CD4-positive, alpha-beta memory T cell (primary cell): ENCODE measurements around the gene EOGT. TPM values are rescaled to one million over a fixed set of nuclear protein-coding genes. Genes with fewer than 3 reads are reported as not detected.

Experiments
- CTCF ChIA-PET: fragments of 350-600 bp; sonication (Branson Sonifier 250); formaldehyde crosslinking; loops from one replicate; lab custom pipeline; 2021; ENCODE audit warnings: inconsistent platforms; ENCODE audit not compliant: partially characterized antibody; lab: Charles Lee
- POLR2A ChIA-PET: fragments of 350-600 bp; sonication (Branson Sonifier 250); formaldehyde crosslinking; loops from one replicate; lab custom pipeline; 2021; ENCODE audit not compliant: partially characterized antibody; lab: Charles Lee
- DNase-seq, 5 donors: peaks; one replicate each; pipeline versions ENCODE4 v3.0.0 to v3.0.0-alpha.2; 2020 to 2022; ENCODE audit warnings: mixed read lengths in 1 of 5
- H3K27ac ChIP-seq: one replicate; pipeline ENCODE4 v1.7.0; 2013; ENCODE audit warnings: low read depth, low read length
- H3K27me3 ChIP-seq: 2 replicates; pipeline ENCODE4 v1.7.0; 2013; ENCODE audit warnings: mild to moderate bottlenecking, low read length, moderate library complexity; ENCODE audit not compliant: insufficient read depth
- H3K36me3 ChIP-seq: 2 replicates; pipeline ENCODE4 v1.7.0; 2013; ENCODE audit warnings: mild to moderate bottlenecking, low read length, moderate library complexity; ENCODE audit not compliant: insufficient read depth
- H3K4me1 ChIP-seq: 2 replicates; pipeline ENCODE4 v1.7.0; 2013; ENCODE audit warnings: mild to moderate bottlenecking, low read length, moderate library complexity; ENCODE audit not compliant: insufficient read depth
- H3K4me3 ChIP-seq, 2 donors: one replicate each; pipeline ENCODE4 v1.7.0; 2013; ENCODE audit warnings: low read length in 2 of 2, mild to moderate bottlenecking in 1 of 2
- H3K9me3 ChIP-seq, 2 donors: one replicate each; pipeline ENCODE4 v1.7.0; 2013; ENCODE audit warnings: low read length in 2 of 2, control low read depth in 1 of 2; ENCODE audit not compliant: control insufficient read depth in 1 of 2
- H3K27ac Mint-ChIP-seq, 7 donors: one replicate each; pipeline ENCODE4 v1.8.0; 2020 to 2021; ENCODE audit warnings: mixed read lengths in 7 of 7, mild to moderate bottlenecking in 6 of 7, inconsistent platforms in 3 of 7, moderate library complexity in 3 of 7
- H3K27me3 Mint-ChIP-seq, 2 donors: one replicate each; pipeline ENCODE4 v1.8.0; 2020 to 2021; ENCODE audit warnings: mixed read lengths in 2 of 2
- H3K36me3 Mint-ChIP-seq, 2 donors: one replicate each; pipeline ENCODE4 v1.8.0; 2020 to 2021; ENCODE audit warnings: mixed read lengths in 2 of 2, inconsistent platforms in 1 of 2, mild to moderate bottlenecking in 1 of 2
- H3K4me1 Mint-ChIP-seq, 4 donors: one replicate each; pipeline ENCODE4 v1.8.0; 2020 to 2021; ENCODE audit warnings: mixed read lengths in 4 of 4, mild to moderate bottlenecking in 1 of 4
- H3K4me3 Mint-ChIP-seq, 8 donors: one replicate each; pipeline ENCODE4 v1.8.0; 2020 to 2021; ENCODE audit warnings: mixed read lengths in 8 of 8, mild to moderate bottlenecking in 7 of 8, moderate library complexity in 6 of 8, inconsistent platforms in 3 of 8
- H3K9me3 Mint-ChIP-seq, 8 donors: one replicate each; pipeline ENCODE4 v1.8.0; 2020 to 2021; ENCODE audit warnings: mixed read lengths in 8 of 8, mild to moderate bottlenecking in 5 of 8, inconsistent platforms in 3 of 8, moderate library complexity in 1 of 8
- intact Hi-C: fragments of 100-400 bp; cut with micrococcal nuclease; formaldehyde crosslinking; loops from one replicate; pipeline ENCODE4 v1.15.1; 2023
- polyA plus RNA-seq, 2 donors: library from polyadenylated mRNA; unstranded; fragments of 300-500 nt; fragmentation: Illumina TruSeq; gene quantifications; one replicate each; pipeline ENCODE4 v1.2.3, GENCODE V29; 2021
- total RNA-seq, 2 experiments: library from RNA; stranded (reverse); gene quantifications; one replicate each; pipeline ENCODE4 v1.2.3, GENCODE V29; 2021

EOGT gene
- total and polyA plus RNA-seq, 4 experiments from 2014 or later: 8.2 to 28.6 (median 18.0) TPM

DNA sequence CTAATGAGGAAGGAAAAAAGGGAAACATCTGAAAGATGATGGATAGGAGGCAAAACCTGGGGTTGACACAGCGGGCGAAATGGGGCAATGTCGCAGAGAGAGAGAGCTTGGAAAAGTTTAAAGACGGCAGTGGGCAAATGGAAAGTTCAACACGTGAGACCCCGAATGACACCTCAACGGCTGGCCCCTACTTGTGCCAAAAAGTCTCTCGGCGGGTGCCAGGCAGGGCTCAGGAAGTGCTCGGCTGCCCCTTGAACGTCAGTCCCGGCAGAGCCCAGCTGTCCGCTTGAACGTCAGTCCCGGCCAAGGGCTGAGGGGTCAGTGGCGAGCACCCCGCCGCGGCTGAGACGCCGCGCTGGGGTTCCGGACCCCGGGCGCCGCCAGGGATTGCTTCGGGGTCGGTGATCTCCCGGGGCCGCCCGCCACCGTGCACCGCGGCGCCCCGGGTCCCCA, 658 bp downstream of the EOGT start:
- H3K9me3 ChIP-seq: no peaks in the 10 kb centered on the region
- peak overlapping the region in 1 of 2 donors; percentile 64 for H3K4me3 ChIP-seq
- CTCF ChIA-PET: interaction anchor here (1.4 to 2.0 kb wide), 3 partner anchors 12 to 109 kb away, joined by 3 to 10 read pairs (median 4); partner anchors contain the start of genes LMOD3 and TMF1
- H3K36me3 Mint-ChIP-seq: peaks cover 6 to 17% of the 10 kb centered on the region in 2 donors
- H3K36me3 ChIP-seq: peaks cover 5% of the 10 kb centered on the region
- no peaks in the 10 kb centered on the region for H3K27me3 Mint-ChIP-seq
- peaks cover 0 to 2% (median 0%) of the 10 kb centered on the region in 8 donors for H3K9me3 Mint-ChIP-seq
- intact Hi-C loops: loop anchor here (1.0 to 2.0 kb wide), 2 partner anchors 39 to 72 kb away; partner anchors contain the start of genes ARL6IP5 and TMF1
- peak in 1 of 5 donors; percentile 36 for DNase-seq
- H3K4me1 Mint-ChIP-seq: peaks cover 16 to 43% (median 29%) of the 10 kb centered on the region in 4 donors
- H3K4me3 Mint-ChIP-seq: peak overlapping the region; percentile 82 to 98 (median 92)
- H3K4me1 ChIP-seq: peaks cover 26% of the 10 kb centered on the region
- peak overlapping the region; percentile 73 to 97 (median 90) for H3K27ac Mint-ChIP-seq
- POLR2A ChIA-PET: interaction anchor here (0.9 to 1.7 kb wide), 7 partner anchors 15 to 187 kb away, joined by 3 to 13 read pairs (median 4); partner anchors contain the start of gene ARL6IP5
- H3K27me3 ChIP-seq: no peaks in the 10 kb centered on the region
- peak overlapping the region; percentile 63 for H3K27ac ChIP-seq

DNA sequence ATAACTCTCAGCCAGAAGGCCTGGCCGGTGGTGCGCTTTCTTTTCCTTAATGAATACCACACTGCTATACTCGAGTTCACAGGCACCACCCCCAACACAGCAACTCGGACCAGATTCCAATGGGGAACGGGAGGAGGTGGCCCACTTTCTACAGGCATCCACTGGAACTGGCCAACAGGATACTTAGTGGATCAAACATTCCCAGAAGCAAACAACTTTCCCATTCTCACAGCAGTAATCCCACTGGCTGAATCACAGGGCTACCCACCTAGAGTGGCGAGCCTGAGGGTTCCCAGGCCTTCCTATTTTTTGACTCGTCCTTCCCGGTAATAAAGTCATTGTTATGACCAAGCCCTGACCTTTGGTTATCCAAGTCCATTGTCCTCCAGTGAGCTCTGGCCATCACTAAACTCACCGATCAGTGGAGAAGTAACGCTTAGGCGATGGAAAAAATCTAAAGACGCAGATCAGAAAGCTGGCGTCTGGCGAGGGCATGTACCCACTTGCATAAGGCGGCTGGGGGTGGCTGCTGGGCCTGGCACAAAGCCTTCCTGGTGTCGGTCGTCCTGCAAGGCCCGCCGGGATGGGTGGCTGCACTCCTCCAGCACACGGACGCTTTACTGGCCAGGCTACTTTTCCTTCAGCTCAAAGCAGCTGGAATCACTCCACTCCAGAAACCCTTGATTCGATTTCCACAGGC, 1.2 kb downstream of the EOGT start:
- H3K36me3 Mint-ChIP-seq: peaks cover 6 to 18% of the 10 kb centered on the region in 2 donors
- POLR2A ChIA-PET: interaction anchor here (0.9 to 1.2 kb wide), 2 partner anchors 16 to 82 kb away, joined by 3 to 4 read pairs; no protein-coding TSS in a partner anchor

DNA sequence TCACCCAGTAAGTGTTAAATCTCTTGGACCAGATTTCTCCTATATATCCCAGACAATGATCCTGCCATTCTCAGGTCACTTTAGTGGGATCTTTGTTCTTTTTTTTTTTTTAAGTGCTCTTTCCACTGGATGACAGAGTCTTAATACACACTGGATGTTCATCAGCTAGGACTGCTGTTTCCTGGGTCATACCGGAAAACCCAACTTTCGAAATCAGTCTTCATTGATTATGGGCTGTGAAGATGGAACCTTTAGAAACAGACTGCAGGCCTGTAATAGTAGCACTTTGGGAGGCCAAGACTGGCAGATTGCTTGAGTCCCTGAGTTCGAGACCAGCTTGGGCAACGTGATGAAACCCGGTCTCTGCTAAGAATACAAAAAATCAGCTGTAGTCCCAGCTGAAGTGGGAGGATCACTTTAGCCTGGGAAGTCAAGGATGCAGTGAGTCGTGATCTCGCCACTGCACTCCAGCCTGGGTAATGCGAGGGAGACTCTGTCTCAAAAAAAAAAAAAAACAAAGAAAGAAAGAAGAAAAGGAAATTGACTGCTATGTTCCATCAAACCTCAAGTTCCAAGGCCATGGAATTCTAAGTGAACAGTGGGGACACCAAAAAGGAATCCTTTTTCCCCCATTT, 2.3 kb downstream of the EOGT start:
- H3K9me3 Mint-ChIP-seq: peaks cover 0 to 2% (median 0%) of the 10 kb centered on the region in 8 donors
- CTCF ChIA-PET: interaction anchor here (0.6 kb wide), 1 partner anchor 965 kb away, joined by 4 read pairs; no protein-coding TSS in a partner anchor
- POLR2A ChIA-PET: interaction anchor here (1.4 kb wide), 1 partner anchor 73 kb away, joined by 4 read pairs; the partner anchor contains the start of gene ARL6IP5
- Histone ChIP-seq H3K36me3 (peaks cover 5% of the 10 kb centered on the region), H3K4me1 (peaks cover 26% of the 10 kb centered on the region), H3K27me3 (no peaks in the 10 kb centered on the region), H3K9me3 (no peaks in the 10 kb centered on the region), H3K27ac (no peak overlapping the region), H3K4me3 (no peak overlapping the region)
- no peak for DNase-seq
- H3K27ac Mint-ChIP-seq: peak overlapping the region in 5 of 7 donors; percentile 22 to 77 (median 66)
- no peaks in the 10 kb centered on the region for H3K27me3 Mint-ChIP-seq
- peaks cover 13 to 25% of the 10 kb centered on the region in 2 donors for H3K36me3 Mint-ChIP-seq
- peak overlapping the region in 5 of 8 donors; percentile 42 to 82 (median 60) for H3K4me3 Mint-ChIP-seq
- intact Hi-C loops: no loop called here
- peaks cover 16 to 43% (median 28%) of the 10 kb centered on the region in 4 donors for H3K4me1 Mint-ChIP-seq

More for the DNA sequence above, 1.2 kb downstream of the EOGT start:
- Mint-ChIP-seq H3K27ac (peak overlapping the region; percentile 73 to 97 (median 90)), H3K4me1 (peaks cover 16 to 43% (median 29%) of the 10 kb centered on the region in 4 donors), H3K4me3 (peak overlapping the region; percentile 82 to 98 (median 92)), H3K9me3 (peaks cover 0 to 2% (median 0%) of the 10 kb centered on the region in 8 donors), H3K27me3 (no peaks in the 10 kb centered on the region)
- Histone ChIP-seq H3K36me3 (peaks cover 5% of the 10 kb centered on the region), H3K4me1 (peaks cover 26% of the 10 kb centered on the region), H3K4me3 (no peak overlapping the region), H3K27ac (peak overlapping the region; percentile 63), H3K27me3 (no peaks in the 10 kb centered on the region), H3K9me3 (no peaks in the 10 kb centered on the region)
- CTCF ChIA-PET: interaction anchor here (1.4 to 2.0 kb wide), 3 partner anchors 13 to 110 kb away, joined by 3 to 10 read pairs (median 4); partner anchors contain the start of genes LMOD3 and TMF1
- no peak for DNase-seq
- intact Hi-C loops: loop anchor here (2.0 kb wide), 1 partner anchor 73 kb away; the partner anchor contains the start of gene ARL6IP5

DNA sequence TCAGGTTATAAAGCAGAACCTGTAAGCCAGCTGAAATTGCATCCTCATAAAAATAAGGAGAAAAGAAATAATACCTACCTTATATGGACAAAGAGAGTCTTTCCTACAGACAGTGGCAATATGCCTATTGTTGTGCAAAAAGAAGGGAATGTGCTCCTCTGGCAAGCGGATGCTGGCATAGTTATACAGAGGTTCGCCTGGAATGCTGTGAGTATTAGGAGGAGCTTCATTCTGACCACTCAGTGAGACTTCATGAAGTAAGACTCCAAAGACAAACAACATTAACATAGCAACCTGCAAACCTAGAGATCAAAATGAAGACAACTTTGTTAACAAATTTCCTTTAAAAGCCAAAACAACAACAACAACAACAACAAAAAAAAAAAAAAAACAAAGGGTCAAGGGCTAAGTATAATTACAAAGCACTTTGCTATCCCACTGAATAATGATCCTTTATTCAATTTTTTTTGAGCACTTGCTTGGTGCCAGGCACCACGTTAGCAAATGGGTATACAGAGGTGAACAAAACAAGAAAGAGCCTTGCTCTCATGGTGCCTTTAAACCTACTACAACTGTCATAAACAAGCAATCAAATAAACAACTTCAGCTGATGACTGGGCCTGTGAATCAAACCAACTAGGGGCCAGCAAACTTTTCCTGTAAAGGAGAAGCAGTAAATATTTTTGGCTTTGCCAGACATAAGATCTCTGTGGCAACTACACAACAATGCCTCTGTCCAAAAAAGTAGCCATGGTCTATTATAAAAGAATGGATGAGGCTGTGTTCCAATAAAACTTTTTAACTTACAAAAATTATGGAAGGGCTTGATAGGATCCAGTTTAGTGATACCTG, 3.7 kb downstream of the EOGT start:
- intact Hi-C loops: no loop called here
- H3K27ac Mint-ChIP-seq: peak overlapping the region in 6 of 7 donors; percentile 3 to 25 (median 14)
- CTCF ChIA-PET: no interaction called here

DNA sequence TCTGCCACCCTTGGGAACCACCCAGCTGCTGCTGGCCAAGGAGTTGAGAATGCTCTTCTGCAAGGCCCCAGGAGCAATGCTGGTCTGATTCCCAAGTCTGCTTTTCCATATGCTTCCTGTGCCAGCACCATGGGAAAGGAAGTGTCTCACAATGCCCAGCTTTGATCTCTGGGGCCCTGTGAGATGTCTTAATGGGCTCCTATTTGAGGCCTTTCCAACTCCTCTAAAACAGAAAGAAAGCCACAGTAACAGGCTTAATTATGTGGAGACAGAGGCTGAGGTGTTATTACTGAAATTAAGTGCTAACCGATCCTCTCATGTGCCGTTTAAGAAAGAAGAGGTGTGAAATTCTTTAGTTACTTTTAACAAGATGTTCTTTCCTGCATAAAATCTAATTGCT, 4.5 kb downstream of the EOGT start:
- peaks cover 34 to 45% of the 10 kb centered on the region in 2 donors for H3K36me3 Mint-ChIP-seq
- H3K27me3 ChIP-seq: no peaks in the 10 kb centered on the region
- no peak for DNase-seq
- H3K4me3 ChIP-seq: no peak overlapping the region
- peaks cover 12% of the 10 kb centered on the region for H3K4me1 ChIP-seq
- ChIA-PET POLR2A (no interaction called here), CTCF (interaction anchor here (0.8 kb wide), 1 partner anchor 19 kb away, joined by 3 read pairs; no protein-coding TSS in a partner anchor)
- no peaks in the 10 kb centered on the region for H3K9me3 ChIP-seq
- no peak overlapping the region for H3K27ac ChIP-seq
- intact Hi-C loops: no loop called here
- H3K27me3 Mint-ChIP-seq: no peaks in the 10 kb centered on the region
- peaks cover 10 to 31% (median 19%) of the 10 kb centered on the region in 4 donors for H3K4me1 Mint-ChIP-seq
- peaks cover 0 to 2% (median 0%) of the 10 kb centered on the region in 8 donors for H3K9me3 Mint-ChIP-seq
- H3K4me3 Mint-ChIP-seq: no peak overlapping the region
- peaks cover 21% of the 10 kb centered on the region for H3K36me3 ChIP-seq
- peak overlapping the region in 1 of 7 donors; percentile 48 for H3K27ac Mint-ChIP-seq

More for the DNA sequence above, 3.7 kb downstream of the EOGT start:
- POLR2A ChIA-PET: interaction anchor here (1.4 kb wide), 1 partner anchor 75 kb away, joined by 4 read pairs; the partner anchor contains the start of gene ARL6IP5
- Histone ChIP-seq H3K27me3 (no peaks in the 10 kb centered on the region), H3K36me3 (peaks cover 16% of the 10 kb centered on the region), H3K4me3 (no peak overlapping the region), H3K9me3 (no peaks in the 10 kb centered on the region), H3K27ac (no peak overlapping the region), H3K4me1 (peaks cover 20% of the 10 kb centered on the region)
- Mint-ChIP-seq H3K4me3 (no peak overlapping the region), H3K9me3 (peaks cover 0 to 2% (median 0%) of the 10 kb centered on the region in 8 donors), H3K27me3 (no peaks in the 10 kb centered on the region), H3K4me1 (peaks cover 13 to 38% (median 25%) of the 10 kb centered on the region in 4 donors), H3K36me3 (peaks cover 27 to 39% of the 10 kb centered on the region in 2 donors)
- DNase-seq: no peak

DNA sequence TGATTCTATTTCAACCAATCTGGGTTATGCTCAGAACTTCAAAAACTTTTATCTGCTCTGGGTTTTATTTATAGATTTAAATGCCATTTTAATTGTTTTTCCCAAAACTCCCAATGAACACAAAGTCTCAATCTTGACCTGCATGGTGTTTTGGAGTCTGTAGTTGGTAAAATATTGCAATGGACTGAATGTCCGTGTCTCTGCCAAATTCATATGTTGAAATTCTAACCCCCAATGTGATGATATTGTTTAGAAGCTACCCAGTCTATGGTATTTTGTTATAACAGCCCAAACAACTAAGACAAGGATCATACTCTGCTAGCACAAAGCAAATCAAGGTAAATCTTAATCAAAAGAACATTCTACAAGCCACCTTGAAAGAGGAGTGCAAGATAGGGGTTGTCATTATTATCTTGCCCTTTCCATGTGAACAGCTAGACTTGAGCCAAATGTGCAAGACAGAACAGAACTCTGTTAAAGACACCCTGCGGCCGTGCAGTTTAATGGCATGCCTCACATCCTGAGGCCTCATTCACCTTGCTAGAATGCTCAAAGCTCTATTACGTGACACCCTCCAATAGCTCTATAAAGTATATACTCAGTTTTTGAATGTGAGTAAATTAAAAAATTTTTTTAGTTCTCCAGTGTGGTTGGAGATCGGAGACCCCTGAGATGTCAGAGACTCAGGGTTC, 7.5 kb downstream of the EOGT start:
- H3K27ac Mint-ChIP-seq: no peak overlapping the region
- CTCF ChIA-PET: interaction anchor here (1.3 kb wide), 1 partner anchor 34 kb away, joined by 3 read pairs; no protein-coding TSS in a partner anchor

More for the DNA sequence above, 7.5 kb downstream of the EOGT start:
- Histone ChIP-seq H3K27me3 (no peaks in the 10 kb centered on the region), H3K4me3 (no peak overlapping the region), H3K4me1 (no peaks in the 10 kb centered on the region), H3K36me3 (peaks cover 25% of the 10 kb centered on the region), H3K27ac (no peak overlapping the region), H3K9me3 (no peaks in the 10 kb centered on the region)
- Mint-ChIP-seq H3K4me3 (no peak overlapping the region), H3K9me3 (no peaks in the 10 kb centered on the region), H3K27me3 (no peaks in the 10 kb centered on the region), H3K4me1 (peaks cover 3 to 13% (median 7%) of the 10 kb centered on the region in 4 donors), H3K36me3 (peaks cover 57 to 63% of the 10 kb centered on the region in 2 donors)
- POLR2A ChIA-PET: interaction anchor here (1.4 kb wide), 1 partner anchor 8 kb away, joined by 3 read pairs; the partner anchor contains the start of gene EOGT
- no peak for DNase-seq
- intact Hi-C loops: no loop called here
